ENCODE measurements around the gene MAP4K5.
"Not testable (repeated sequence)": the region's sequence is repeated elsewhere in the genome, so short reads cannot be mapped to it uniquely, and the experiment has no call there.

The MAP4K5 gene

GRCh38 chr14:50532502-50533240 is at the start of gene MAP4K5:
MAP4K5 (minus strand) TSS chr14:50532569; CDS start chr14:50532049, 520 bp downstream.
- DNase-seq, result peak; percentile 97

DNA sequence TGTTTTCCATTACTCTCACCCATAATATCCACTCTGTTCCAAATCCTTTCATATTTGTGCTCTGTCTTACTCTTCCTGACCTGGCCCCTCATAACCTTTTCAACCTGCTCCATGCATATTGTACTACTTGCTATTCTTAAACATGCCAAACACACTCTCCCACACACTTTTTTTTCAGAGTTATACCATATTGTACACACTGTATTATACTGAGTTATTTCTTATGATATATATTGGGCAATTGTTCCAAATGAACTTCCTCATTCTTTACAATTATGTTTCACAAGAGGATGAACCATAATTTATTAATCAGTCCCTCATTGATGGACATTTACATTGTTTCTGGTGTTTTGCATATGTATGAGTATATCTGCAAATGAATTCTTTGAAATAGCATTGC is 46.1 kb upstream of the MAP4K5 start:
- peak; percentile 50 for DNase-seq

DNA sequence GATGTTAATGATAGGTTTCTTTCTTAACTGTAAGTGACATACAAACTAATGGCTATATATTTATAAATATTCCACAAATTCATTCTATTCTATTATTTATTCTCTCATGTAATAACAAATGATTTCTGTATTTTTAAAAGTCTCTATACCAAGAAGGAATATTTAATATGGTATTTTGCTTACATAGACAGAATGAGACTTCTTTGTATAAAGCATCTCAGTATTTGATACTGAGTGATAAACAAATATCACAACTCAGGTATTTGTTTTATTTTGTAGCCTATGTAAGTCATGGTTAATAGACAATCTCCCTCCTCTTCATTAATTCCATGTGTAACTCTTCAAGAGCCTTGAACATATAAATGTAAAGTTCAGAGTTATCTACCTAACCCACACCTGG is 45.6 kb upstream of the MAP4K5 start:
- DNase-seq, result no peak

GRCh38 chr14:50575769-50576168 is 43.4 kb upstream of the MAP4K5 start:
- no peak for DNase-seq

GRCh38 chr14:50573862-50574261 is 41.5 kb upstream of the MAP4K5 start:
- no peak for DNase-seq

- no peak for DNase-seq
These were observed 37.4 kb upstream of the MAP4K5 start for GRCh38 chr14:50569714-50570274.

DNA sequence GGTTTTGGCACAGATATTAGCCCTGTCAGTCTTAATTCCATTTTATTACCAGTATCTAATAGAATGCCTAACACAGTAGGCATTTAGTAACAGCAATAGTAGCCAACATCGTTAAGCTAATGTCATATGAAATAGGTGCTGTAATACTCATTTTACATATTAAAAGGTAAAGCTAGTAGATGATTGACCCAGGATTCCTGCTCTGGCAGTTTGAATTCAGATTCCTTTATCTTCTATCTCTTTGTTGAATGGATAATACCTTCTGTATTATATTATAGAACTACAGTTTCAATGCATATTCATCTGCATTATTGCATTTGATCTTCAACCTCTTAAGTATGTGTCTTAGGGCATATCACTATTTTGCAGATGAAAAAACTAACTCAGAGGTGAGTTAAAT is 30.5 kb upstream of the MAP4K5 start:
- DNase-seq, result no peak

- peak; percentile 88 for DNase-seq
These were observed 28.5 kb upstream of the MAP4K5 start for GRCh38 chr14:50560931-50561285.

DNA sequence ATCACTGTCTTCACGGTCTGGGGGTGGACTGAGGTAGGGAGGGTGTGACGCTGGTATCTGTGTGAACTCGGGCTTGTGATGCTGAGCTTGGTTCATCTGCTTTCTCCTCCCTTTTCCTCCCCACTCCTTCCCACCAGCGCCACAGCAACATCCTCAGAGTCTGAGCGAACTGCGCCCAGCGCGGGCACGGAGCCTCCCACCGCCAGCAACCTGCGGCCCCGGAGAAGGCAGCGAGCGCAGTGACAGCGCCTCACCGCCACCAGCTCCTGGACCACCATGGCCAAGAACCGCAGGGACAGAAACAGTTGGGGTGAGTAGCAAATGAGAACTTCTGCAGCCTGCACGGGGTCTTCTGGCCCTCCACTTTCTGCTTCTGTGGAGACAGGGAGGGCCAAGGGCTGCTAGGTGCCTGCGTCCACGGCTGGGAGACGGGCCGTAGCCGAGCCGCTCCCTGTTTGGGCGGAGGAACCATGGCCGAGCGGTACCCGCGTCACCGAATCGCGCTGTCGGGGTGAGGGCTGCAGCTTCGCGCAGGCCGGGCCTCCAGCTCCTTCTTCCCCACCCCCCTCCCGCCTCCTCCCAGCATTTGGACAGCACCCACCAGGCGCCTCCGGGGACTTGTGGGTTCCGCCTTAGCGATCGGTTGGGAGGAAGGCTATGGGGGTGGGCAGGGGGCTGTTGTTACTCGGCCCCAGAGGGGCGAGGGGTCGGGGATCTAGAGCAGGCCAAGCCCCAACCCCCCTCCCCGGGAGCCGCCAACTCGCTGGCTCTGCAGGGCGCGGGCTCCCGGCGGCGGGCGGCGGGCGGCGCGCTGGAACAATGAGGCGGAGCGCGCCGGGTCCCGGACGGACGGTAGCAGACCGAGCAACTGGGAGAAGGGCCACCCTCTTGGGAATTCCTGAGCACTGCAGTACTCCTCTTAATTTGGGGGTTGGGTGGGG is 27.9 kb upstream of the MAP4K5 start, which contains the start of gene ATL1:
Gene ATL1 (plus strand): TSS at position 156 of the 941 bp plus-strand sequence. CDS start 121 bp downstream, at position 277.
- DNase-seq, result peak; percentile 89

DNA sequence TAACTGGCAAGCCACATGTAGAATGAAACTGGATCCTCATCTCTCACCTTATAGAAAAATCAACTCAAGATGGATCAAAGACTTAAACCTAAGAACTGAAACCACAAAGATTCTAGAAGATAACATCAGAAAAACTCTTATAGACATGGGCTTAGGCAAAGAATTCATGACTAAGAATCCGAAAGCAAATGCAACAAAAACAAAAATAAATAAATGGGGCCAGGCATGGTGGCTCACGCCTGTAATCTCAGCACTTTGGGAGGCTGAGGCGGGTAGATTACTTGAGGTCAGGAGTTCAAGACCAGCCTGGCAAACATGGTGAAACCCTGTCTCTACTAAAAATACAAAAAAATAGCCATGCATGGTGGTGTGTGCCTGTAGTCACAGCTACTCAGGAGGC is 20.4 kb upstream of the MAP4K5 start:
- DNase-seq, result not testable (repeated sequence)

GRCh38 chr14:50551877-50552276 is 19.5 kb upstream of the MAP4K5 start:
- DNase-seq, result peak; percentile 53

GRCh38 chr14:50550294-50550693 is 17.9 kb upstream of the MAP4K5 start:
- DNase-seq, result no peak

DNA sequence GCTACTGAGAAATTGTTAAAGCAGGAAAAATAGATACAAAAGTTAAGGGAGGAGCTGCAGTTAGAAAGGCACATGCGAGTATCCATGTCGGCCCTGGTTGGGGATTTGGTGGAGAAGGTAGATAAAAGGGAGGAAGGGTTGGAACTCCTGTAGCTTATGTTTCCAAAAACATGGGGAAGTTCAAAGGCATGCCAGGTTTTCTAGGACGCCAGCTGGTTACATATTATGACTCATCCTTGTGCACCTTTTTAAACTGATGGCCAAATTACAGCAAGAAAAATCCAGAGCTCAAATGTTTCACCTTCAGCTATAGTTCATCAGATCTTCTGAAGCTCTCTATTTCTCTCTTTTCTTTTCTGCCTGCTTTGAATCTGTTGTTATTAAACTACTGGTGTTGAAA is 13.2 kb upstream of the MAP4K5 start:
- no peak for DNase-seq

DNA sequence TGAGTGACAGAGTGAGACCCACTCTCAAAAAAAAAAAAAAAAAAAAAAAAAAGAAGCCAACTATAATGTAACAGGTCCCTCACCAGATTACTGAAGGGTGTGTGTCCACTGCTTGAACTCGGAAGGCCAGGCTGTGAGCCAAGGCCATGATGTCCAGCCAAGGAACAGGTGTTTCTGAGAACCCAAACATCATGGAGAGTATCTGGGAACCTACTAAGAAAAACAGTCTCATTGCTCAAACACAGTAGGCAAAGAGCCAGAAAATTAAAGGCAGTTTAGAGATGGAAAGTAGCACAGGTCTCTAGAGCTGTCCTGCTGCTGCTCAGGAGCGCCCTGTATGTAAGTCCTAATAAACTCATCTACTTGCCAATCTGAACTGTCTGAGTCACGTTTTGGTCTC is 12.5 kb upstream of the MAP4K5 start:
- DNase-seq, result no peak

- peak; percentile 78 for DNase-seq
These were observed 10.6 kb upstream of the MAP4K5 start for GRCh38 chr14:50542941-50543418.

DNA sequence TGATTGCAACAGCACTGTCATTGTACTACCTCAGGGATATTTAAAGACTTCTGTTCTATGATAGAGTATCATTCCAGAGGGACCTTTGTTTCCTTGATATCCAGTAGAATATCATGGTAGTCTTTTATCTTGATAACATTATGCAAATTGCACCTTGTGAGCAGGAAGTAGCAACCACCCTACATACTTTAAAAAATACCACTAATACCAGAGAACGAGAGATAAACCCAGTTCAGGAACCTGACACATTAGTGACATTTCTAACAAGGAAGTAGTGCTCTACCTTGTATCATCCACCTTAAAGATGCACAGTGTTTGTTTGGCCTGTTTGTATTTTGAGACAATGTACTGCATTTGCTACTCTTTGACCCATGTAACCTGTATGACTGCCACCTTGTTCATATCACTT is 8.8 kb upstream of the MAP4K5 start:
- no peak for DNase-seq

GRCh38 chr14:50539051-50539450 is 6.7 kb upstream of the MAP4K5 start:
- no peak for DNase-seq

DNA sequence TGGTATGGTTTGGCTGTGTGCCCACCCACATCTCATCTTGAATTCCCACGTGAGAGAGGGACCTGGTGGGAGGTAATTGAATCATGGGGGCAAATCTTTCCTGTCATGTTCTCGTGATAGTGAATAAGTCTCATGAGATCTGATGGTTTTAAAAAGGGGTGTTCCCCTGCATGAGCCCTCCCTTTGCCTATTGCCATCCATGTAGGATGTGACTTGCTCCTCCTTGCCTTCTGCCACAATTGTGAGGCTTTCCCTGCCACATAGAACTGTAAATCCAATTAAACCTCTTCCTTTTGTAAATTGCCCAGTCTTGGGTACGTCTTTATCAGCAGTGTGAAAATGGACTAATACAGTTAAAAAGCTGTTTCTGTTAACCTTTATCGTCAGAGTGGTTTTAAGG is 5.7 kb upstream of the MAP4K5 start:
- DNase-seq, result not testable (repeated sequence)

GRCh38 chr14:50534997-50535396 is 2.6 kb upstream of the MAP4K5 start:
- peak; percentile 66 for DNase-seq

GRCh38 chr14:50534416-50534815 is 2.0 kb upstream of the MAP4K5 start:
- DNase-seq, result no peak

GRCh38 chr14:50533806-50534205 is 1.4 kb upstream of the MAP4K5 start:
- DNase-seq, result peak; percentile 29

DNA sequence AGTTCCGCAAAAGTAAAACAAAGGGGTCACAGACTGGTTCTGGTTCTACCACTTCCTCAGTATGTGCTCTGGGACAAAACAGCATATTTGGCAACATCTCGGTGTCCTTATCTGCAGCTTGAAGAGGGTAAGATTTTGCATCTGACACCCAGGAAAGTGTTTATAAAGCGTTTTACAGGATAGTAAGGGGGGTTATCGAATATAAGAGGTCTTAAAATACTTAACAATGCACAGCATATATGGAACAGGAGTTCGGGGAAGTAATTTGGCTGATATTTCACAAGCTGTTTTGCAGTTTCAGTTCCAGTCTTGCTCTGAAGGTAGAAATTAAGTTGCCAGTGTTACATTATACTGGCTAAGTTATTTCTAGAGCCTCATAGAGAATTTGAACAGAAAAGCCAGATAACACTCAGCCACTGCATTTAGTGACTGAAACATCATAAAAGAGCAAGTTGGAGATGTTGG is 904 bp upstream of the MAP4K5 start:
- peak; percentile 82 for DNase-seq

Measured in hematopoietic multipotent progenitor cell treated with erythropoietin and hydrocortisone succinate and interleukin-3 and kit ligand, for 4 days (in vitro differentiated cells).